DND-41 (cell line): ENCODE measurements around the gene L3MBTL4.

Experiments used
- EZH2 ChIP-seq: IDR thresholded peaks from 3 replicates; pipeline ENCODE4 v1.6.1; 2012; ENCODE audit warnings: borderline replicate concordance, low read depth, mild to moderate bottlenecking, moderate library complexity, low read length, inconsistent platforms; ENCODE audit not compliant: severe bottlenecking
- TF ChIP-seq, protein P1 (sequence below): IDR thresholded peaks from 2 replicates; pipeline ENCODE4 v1.5.1; 2012; ENCODE audit warnings: borderline replicate concordance, low read length, moderate library complexity, mild to moderate bottlenecking; ENCODE audit not compliant: poor library complexity, severe bottlenecking; ENCODE audit errors: extremely low read depth

DNA sequence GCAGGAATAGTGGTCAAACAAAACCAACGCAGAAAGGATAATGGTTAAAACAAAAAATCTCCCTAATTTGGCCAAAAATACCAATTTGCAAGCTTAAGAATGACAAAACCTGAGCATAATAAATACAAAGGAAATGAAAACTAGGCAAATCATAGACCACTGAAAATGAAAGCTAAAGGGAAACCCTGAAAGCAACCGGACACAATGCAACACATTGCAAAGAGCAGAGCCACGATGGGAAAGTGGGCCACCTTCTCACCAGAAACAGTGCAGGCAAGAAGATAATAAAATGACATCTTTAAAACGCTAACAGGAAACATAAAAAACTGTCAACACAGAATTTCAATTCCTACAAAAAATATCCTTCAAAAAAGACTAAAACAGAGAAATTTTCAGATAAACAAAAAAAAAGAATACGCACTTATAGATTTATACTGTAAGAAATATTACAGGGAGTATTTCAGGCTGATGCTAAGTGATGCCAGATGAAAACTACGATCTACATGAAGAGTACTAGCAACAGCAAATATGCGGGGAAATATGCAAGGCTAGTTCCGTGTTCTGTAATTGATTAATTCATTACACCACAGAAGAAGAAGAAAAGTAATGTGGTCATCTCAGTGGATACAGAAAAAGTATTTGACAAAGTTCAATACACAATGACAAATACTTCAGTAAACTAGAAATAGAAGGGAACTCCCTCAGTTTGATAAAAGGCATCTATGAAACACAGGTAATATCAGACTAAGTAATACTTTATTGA, 239.5 kb downstream of the L3MBTL4 start:
- TF ChIP-seq, protein P1, sequence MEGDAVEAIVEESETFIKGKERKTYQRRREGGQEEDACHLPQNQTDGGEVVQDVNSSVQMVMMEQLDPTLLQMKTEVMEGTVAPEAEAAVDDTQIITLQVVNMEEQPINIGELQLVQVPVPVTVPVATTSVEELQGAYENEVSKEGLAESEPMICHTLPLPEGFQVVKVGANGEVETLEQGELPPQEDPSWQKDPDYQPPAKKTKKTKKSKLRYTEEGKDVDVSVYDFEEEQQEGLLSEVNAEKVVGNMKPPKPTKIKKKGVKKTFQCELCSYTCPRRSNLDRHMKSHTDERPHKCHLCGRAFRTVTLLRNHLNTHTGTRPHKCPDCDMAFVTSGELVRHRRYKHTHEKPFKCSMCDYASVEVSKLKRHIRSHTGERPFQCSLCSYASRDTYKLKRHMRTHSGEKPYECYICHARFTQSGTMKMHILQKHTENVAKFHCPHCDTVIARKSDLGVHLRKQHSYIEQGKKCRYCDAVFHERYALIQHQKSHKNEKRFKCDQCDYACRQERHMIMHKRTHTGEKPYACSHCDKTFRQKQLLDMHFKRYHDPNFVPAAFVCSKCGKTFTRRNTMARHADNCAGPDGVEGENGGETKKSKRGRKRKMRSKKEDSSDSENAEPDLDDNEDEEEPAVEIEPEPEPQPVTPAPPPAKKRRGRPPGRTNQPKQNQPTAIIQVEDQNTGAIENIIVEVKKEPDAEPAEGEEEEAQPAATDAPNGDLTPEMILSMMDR = no peak
- TF ChIP-seq EZH2 = no peak
